ENCODE data around the gene C1QL2.

The C1QL2 gene

DNA sequence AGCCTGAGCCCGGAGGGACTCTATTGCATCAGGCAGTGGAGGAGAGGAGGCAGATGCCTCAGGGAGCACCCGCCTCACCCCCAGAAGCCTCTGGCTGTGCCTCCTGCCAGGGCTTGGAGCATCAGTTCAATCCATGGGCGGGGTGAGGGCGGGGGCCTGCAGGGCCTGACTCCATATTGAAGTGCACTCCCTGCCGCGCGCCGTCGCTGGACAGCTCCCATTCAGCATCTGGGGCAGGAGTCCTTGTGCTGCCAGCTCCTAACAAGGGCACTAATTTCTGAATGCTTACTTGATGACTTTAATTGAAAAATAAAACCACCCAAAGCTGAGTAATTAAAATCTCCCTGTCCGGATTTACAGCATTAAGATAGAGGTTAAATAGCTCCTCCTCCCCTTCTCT lies 23.8 kb downstream of the C1QL2 start:
- FAIRE-seq (no peak), DNase-seq (ENCODE audit: insufficient read length, low spot score) (no peak)
- TF ChIP-seq SPI1 (IDR thresholded peaks at IDR 0.05; ENCODE audit: low read depth, low read length) (no peak), TAF1 (IDR thresholded peaks at IDR 0.05; ENCODE audit: low read depth, low read length) (no peak), POLR2AphosphoS5 (IDR thresholded peaks at IDR 0.05; ENCODE audit: low read depth, low read length) (no peak), POU2F2 (IDR thresholded peaks at IDR 0.05; ENCODE audit: low read depth, low read length) (no peak), POLR2A (IDR thresholded peaks at IDR 0.05; ENCODE audit: low read depth, low read length) (no peak), PAX5 (IDR thresholded peaks at IDR 0.05; ENCODE audit: insufficient read depth, low read length, severe bottlenecking) (no peak)

DNA sequence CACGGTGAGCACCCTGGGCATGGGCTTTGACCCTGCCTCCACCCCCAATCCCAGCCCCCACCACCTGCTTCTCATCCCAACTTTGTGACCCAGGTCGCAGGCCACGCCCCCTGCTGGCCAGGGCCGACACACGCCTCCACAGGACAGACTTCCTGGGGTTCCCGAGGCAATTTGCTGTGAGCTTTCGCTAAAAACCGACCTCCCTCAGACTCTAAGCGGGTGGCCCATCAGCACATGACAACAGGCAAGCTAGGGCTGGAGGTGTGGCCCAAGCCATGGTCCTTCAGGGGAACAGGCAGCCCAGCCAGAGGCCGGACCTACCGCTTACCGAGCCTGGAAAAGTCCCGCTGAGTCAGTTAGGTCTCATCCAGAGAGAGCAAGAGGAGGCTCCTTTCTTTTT lies 31.9 kb downstream of the C1QL2 start:
- FAIRE-seq (no peak), DNase-seq (ENCODE audit: insufficient read length, low spot score) (peak; percentile 37)
- TF ChIP-seq POLR2AphosphoS5 (IDR thresholded peaks at IDR 0.05; ENCODE audit: low read depth, low read length) (no peak), TAF1 (IDR thresholded peaks at IDR 0.05; ENCODE audit: low read depth, low read length) (no peak), POLR2A (IDR thresholded peaks at IDR 0.05; ENCODE audit: low read depth, low read length) (no peak)

DNA sequence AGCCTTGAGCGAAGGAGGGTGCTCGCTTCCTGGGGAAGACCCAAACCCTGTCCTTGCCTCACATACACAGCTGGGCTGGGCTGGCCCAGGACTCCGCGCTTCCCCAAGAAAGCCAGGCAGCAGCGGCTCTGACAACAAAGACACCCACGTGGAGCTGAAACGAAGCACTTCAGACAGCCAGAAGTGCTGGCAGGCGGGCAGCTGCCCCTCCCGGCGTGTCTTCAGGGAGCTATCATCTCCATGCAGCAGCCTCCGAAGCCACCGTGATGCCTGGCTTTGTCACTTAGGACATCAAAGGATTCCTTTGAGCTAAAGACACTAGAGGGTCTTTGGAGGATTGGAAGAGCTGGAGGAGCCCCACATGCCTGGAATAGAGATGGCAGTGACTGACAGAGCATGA lies 35.2 kb downstream of the C1QL2 start:
- no peak for TF ChIP-seq SPI1 (IDR thresholded peaks at IDR 0.05; ENCODE audit: low read depth, low read length)
- no peak for TF ChIP-seq TAF1 (IDR thresholded peaks at IDR 0.05; ENCODE audit: low read depth, low read length)
- TF ChIP-seq POLR2AphosphoS5 (IDR thresholded peaks at IDR 0.05; ENCODE audit: low read depth, low read length) = no peak
- no peak for TF ChIP-seq POU2F2 (IDR thresholded peaks at IDR 0.05; ENCODE audit: low read depth, low read length)
- TF ChIP-seq PAX5 (IDR thresholded peaks at IDR 0.05; ENCODE audit: insufficient read depth, low read length, severe bottlenecking) = no peak
- TF ChIP-seq POLR2A (IDR thresholded peaks at IDR 0.05; ENCODE audit: low read depth, low read length) = no peak
- FAIRE-seq (no peak), DNase-seq (ENCODE audit: insufficient read length, low spot score) (no peak)

DNA sequence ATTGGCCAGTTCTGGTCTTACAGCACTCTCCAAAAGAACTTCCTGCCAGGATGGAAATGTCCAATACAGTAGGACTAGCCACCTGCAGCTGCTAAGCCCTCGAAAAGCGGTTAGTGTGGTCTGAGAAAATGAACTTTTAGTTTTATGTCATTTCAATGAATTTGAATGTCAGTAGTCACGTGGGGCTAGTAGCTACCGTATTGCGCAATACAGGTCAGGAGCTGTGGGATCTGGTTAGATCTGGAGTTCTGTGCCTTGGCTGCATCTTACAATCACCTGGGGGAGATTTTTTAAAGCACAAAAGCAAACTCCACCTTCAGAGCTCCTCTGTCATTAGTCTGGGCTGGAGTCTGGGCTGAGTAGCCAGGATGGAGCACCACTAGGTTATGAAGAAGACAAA lies 35.9 kb downstream of the C1QL2 start:
- DNase-seq (ENCODE audit: insufficient read length, low spot score) = no peak
- no peak for TF ChIP-seq POLR2AphosphoS5 (IDR thresholded peaks at IDR 0.05; ENCODE audit: low read depth, low read length)
- TF ChIP-seq PAX5 (IDR thresholded peaks at IDR 0.05; ENCODE audit: insufficient read depth, low read length, severe bottlenecking) = no peak
- TF ChIP-seq POU2F2 (IDR thresholded peaks at IDR 0.05; ENCODE audit: low read depth, low read length) = no peak
- no peak for TF ChIP-seq SPI1 (IDR thresholded peaks at IDR 0.05; ENCODE audit: low read depth, low read length)
- TF ChIP-seq TAF1 (IDR thresholded peaks at IDR 0.05; ENCODE audit: low read depth, low read length) = no peak
- no peak for TF ChIP-seq POLR2A (IDR thresholded peaks at IDR 0.05; ENCODE audit: low read depth, low read length)
- no peak for FAIRE-seq

DNA sequence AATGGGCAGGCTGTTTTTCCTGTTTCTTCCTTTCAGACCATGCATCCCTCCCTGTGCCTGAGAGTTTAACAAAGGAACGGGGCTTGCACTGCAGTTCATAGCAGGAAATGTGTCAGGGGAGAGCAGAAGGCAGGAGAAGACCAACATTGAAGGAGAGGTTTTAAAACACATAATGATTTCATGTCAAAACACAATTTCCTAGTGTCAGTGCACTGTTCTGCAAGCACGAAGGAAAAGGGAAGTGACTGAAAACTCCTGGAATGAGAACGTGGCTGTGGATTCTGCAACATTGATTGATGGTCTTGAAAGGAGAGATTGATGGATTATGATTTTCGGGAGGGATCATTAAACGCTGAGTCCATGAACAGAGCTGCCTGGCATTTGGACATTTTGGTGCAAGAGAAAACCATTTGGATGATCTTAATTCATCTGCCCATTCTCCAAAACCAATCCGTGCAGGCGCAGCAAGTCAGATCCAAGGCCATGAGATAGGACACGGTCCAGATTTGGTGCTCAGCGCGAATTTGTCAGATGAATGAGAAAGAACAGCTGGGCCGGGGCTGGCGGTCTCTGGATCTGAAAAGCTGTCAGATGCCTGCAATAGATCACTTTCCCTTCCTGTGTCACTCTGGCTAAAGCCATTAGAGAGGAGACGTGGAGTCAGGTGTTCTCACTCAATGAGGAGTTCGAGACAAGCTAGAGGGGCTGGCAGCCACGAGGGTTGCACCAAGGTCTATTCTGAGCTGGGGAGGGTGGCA lies 38.4 kb downstream of the C1QL2 start:
- FAIRE-seq = no peak
- TF ChIP-seq PAX5 (IDR thresholded peaks at IDR 0.05; ENCODE audit: insufficient read depth, low read length, severe bottlenecking) (no peak), POU2F2 (IDR thresholded peaks at IDR 0.05; ENCODE audit: low read depth, low read length) (no peak), POLR2A (IDR thresholded peaks at IDR 0.05; ENCODE audit: low read depth, low read length) (no peak), POLR2AphosphoS5 (IDR thresholded peaks at IDR 0.05; ENCODE audit: low read depth, low read length) (no peak), SPI1 (IDR thresholded peaks at IDR 0.05; ENCODE audit: low read depth, low read length) (no peak), TAF1 (IDR thresholded peaks at IDR 0.05; ENCODE audit: low read depth, low read length) (no peak)

DNA sequence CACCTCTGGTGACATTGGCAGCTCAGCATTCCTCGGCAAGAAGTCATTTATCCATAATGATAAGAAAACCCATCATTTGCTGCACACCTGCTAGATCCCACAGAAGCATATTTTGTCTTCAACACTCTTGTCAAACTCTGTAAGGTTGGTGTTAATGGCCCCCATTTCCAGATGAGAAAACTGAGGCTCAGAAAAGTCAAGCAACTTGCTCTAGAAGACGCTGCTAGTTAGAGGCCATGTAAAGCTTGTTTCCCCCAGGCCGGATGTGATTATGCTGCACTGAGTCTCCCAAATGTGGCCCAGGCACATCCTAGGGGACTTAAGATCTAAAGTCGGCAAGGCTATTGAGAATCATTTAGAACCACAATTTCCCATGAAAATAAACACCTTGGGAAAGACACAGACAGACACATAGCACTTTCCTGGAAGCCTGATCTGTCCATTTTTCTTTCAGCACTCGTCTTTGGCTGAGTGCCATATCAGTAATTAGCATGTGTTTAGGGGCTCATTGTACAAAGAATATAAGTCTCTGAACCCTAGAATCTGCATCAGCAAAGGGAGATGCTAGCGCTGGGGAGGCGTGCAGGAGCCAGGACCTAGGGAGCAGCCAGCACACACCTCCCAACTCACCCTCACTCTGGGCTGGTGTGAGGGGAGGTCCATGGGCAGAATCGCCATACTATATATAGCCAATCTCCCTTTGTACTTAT lies 39.3 kb downstream of the C1QL2 start:
- FAIRE-seq = no peak
- no peak for DNase-seq (ENCODE audit: insufficient read length, low spot score)
- TF ChIP-seq TAF1 (IDR thresholded peaks at IDR 0.05; ENCODE audit: low read depth, low read length) (no peak), POLR2A (IDR thresholded peaks at IDR 0.05; ENCODE audit: low read depth, low read length) (no peak), PAX5 (IDR thresholded peaks at IDR 0.05; ENCODE audit: insufficient read depth, low read length, severe bottlenecking) (no peak), POU2F2 (IDR thresholded peaks at IDR 0.05; ENCODE audit: low read depth, low read length) (no peak), SPI1 (IDR thresholded peaks at IDR 0.05; ENCODE audit: low read depth, low read length) (no peak), POLR2AphosphoS5 (IDR thresholded peaks at IDR 0.05; ENCODE audit: low read depth, low read length) (no peak)

More for the DNA sequence above, 38.4 kb downstream of the C1QL2 start:
- no peak for DNase-seq (ENCODE audit: insufficient read length, low spot score)

DNA sequence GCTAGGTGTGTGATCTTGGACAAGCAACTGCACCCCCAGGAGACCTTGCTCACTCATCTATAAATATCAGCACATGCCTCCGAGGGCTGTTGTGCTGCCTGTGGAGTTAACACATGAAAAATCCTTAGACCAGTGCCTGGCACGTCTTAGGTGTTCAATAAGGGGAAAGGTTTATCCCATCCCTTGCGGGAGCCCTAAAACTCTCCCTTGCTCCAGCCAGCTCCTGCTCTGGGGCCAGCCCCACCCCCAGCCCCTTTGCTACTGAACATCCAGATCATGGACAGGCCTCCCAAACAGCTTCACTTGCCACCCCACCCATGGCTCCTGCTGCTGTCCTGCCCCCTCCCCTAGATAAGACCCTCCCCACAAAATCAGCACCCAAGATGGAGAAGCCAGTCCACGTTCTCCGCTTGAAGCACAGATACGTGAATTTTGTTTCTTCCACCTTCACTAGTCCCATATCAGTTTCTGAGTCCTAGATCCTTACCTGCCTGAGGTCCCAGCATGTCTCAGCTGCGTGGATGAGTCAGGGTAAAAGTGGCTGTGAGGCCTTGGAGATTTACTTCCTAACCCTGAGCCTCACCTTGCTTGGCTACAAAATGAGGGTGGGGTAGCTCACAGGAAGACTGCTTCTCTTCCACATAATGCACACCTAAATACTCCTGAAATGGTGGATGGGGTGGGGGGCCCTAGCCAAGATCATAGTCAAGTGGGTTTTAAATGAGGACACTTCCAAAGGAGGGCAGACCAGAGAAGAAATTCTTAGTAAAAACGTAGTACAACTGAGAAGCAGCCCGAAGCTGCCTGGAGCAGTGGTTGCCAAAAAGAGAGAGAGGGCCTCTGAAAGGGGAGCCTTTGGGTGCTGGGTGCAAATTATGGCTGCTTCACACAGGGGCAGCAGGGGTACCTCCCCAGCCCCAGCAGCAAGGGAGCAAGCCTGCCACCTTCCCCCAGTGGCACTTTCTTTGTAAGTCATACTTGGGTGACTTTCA lies 40.4 kb downstream of the C1QL2 start:
- TF ChIP-seq POLR2A (IDR thresholded peaks at IDR 0.05; ENCODE audit: low read depth, low read length) = no peak
- TF ChIP-seq PAX5 (IDR thresholded peaks at IDR 0.05; ENCODE audit: insufficient read depth, low read length, severe bottlenecking) = no peak
- no peak for TF ChIP-seq TAF1 (IDR thresholded peaks at IDR 0.05; ENCODE audit: low read depth, low read length)
- TF ChIP-seq POLR2AphosphoS5 (IDR thresholded peaks at IDR 0.05; ENCODE audit: low read depth, low read length) = no peak
- no peak for TF ChIP-seq POU2F2 (IDR thresholded peaks at IDR 0.05; ENCODE audit: low read depth, low read length)
- no peak for TF ChIP-seq SPI1 (IDR thresholded peaks at IDR 0.05; ENCODE audit: low read depth, low read length)
- FAIRE-seq (no peak), DNase-seq (ENCODE audit: insufficient read length, low spot score) (no peak)

DNA sequence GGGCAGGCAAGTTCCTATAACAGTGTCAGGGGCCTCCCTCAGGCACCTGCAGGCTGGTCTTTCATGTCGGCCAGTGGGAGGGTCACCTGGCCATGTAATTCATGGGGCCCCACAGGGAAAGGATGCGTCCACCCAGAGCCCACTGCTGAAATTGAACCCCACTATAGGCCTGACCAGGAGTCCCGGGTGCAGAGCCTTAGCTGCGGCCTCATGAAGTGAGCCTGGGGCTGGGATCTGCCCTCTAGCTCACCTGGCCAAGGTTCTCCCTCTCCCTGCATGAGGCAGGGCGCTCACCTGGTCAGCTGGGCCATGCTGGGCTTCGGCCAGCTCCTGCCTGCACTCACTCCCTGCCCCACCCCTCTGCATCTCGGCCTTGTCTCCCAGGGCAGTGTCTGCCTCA lies 41.1 kb downstream of the C1QL2 start:
- no peak for DNase-seq (ENCODE audit: insufficient read length, low spot score)
- no peak for FAIRE-seq
- TF ChIP-seq PAX5 (IDR thresholded peaks at IDR 0.05; ENCODE audit: insufficient read depth, low read length, severe bottlenecking) = no peak
- TF ChIP-seq POLR2AphosphoS5 (IDR thresholded peaks at IDR 0.05; ENCODE audit: low read depth, low read length) = no peak
- TF ChIP-seq TAF1 (IDR thresholded peaks at IDR 0.05; ENCODE audit: low read depth, low read length) = no peak
- no peak for TF ChIP-seq POLR2A (IDR thresholded peaks at IDR 0.05; ENCODE audit: low read depth, low read length)
- no peak for TF ChIP-seq POU2F2 (IDR thresholded peaks at IDR 0.05; ENCODE audit: low read depth, low read length)
- no peak for TF ChIP-seq SPI1 (IDR thresholded peaks at IDR 0.05; ENCODE audit: low read depth, low read length)

Data from GM12891 (cell line).